GM21447 (cell line): ENCODE data around the gene PIP5KL1.

Experiments
- ATAC-seq: cut with Tn5 transposase; IDR thresholded peaks from one replicate; pipeline ENCODE4 v1.9.1; 2021; ENCODE audit not compliant: unreplicated experiment

The PIP5KL1 gene

DNA sequence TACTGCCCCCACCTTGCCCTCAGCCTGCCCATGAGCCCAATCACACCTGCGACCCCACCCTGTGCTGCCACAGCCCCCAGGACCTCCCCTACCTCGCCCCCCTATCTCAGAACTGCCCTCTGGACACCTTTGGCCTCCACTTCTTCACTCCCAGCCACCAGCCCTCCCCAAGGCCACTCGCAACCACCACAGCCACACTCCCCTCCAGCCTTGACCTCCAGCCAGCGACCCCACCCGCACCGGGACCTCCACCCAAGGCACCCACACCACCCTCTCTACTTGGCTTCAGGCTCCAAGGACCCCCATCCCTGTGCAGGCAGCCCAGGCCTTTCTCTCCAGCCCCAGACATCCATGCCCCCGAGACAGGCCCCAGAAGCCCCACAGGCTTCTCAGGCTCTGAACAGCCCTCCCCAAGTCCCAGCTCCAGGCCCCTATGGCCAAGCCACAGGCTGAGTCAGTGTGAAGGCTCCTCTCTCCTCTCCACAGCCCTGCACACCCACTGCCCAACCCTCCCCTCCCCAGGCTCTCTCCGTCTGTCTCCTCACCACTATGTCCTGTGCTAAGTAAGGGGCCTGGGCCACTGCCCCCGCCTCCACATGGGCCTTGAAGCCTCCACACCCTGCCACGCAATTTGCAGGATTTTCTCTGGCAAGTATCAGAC lies 55.1 kb downstream of the PIP5KL1 start:
- ATAC-seq: no peak

- no peak for ATAC-seq
Measured at GRCh38 chr9:127874301-127875221, 56.0 kb downstream of the PIP5KL1 start.

- no peak for ATAC-seq
Measured at GRCh38 chr9:127873886-127874285, 56.7 kb downstream of the PIP5KL1 start.

DNA sequence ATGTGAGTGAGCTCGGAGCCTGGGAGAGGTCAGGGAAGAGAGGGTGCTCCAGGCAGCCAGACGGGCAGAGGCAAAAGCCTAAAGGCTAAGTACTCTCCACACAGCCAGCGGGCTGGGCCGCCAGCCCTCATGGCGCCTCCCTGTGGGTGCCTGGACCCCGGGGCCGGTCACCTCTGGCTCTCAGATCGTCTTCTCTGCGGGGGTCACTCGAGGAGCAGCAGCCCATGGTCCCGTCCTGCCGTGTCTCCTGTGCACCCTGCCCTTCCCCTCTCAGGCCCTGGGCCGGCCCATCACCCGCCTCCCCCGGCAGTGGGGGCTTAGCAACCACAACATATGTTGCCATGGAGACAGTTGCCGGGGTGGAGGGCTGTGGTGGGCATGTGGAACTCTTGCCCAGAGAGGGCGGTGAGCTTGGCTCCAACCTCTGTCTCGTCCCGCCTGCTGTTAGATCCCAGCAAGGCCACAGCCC lies 57.3 kb downstream of the PIP5KL1 start:
- ATAC-seq: no peak

DNA sequence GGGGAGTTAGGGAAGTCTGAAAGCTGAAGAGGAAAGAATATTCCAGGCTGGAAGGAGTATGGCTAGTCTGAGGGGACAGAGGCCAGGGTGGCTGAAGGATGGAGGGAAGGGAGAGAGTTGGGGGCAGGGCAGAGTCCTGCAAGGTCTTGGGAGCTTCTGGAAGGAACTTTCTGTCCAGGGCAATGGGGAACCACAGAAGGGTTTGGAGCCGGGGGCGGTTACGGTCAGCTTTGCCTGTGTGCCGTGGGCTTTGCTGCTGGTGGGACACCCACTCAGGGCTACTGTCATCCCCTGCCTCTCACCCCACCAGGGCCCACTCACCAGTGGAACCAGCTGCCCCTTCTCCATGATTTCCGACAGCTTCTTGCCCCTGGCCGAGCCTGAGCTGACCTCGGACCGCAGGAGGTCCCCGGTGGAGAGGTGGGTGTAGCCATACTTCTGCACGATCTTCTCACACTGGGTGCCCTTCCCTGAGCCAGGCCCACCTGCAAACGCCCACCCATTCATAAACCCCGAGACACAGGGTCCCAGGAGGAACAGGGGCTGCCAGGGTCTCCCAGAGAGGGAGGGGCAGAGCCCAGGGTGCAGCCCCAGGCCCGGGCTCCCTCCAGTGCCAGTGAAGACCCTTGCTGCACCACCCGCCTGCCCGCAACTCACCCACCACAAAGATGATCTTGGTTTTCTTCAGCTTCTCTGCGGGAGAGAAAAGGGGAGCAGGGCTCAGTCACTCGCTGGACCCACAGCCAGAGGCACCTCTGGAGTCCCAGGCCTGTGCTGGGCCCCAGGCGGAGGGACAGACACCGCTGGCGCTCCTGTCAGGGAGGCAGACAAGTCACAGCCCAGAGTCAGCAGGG lies 58.0 kb downstream of the PIP5KL1 start:
- no peak for ATAC-seq

DNA sequence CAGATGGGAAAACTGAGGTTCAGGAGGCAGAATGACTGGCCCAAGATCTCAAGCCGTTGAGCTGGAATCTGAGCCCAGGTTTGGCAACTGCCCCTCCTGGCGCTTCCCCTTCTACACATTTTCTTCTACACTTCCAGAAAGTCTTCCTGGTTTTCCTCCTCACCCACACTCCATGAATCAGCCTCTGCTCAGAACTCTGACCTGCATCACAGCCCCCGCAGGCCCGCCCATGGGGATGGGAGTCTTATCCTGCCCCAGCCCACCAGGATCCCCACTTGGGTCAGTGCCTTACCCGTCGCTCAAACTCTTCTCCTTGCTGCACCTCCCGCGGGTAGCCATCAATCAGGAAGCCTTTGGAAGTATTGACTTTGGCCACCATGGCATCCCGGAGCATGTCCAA lies 59.0 kb downstream of the PIP5KL1 start:
- no peak for ATAC-seq

- no peak for ATAC-seq
Measured at GRCh38 chr9:127870887-127871286, 59.7 kb downstream of the PIP5KL1 start.
